HepG2 (cell line): ENCODE results near the gene C1orf159. TPM values are rescaled to one million over a fixed set of nuclear protein-coding genes. Genes with fewer than 3 reads are reported as not detected.

Source experiments
- ATRX ChIP-seq: sonication (generic); formaldehyde crosslinking; IDR thresholded peaks from 2 replicates; pipeline ENCODE4 v1.4.0; 2020; ENCODE audit warnings: missing genetic modification reagents, borderline replicate concordance
- EHMT2 ChIP-seq: fragments of 200-600 bp; sonication (generic); IDR thresholded peaks from 2 replicates; pipeline ENCODE4 v1.7.0; 2017; ENCODE audit warnings: antibody characterized with exemption, low read depth, low read length, borderline replicate concordance
- HMGA1 ChIP-seq: sonication (generic); formaldehyde crosslinking; conservative IDR thresholded peaks from 2 replicates; pipeline ENCODE4 v1.4.0; 2020; ENCODE audit warnings: missing genetic modification reagents
- HNRNPL ChIP-seq: fragments of 200-400 bp; formaldehyde crosslinking; IDR thresholded peaks from 2 replicates; pipeline ENCODE4 v1.6.1; 2017; ENCODE audit warnings: mild to moderate bottlenecking, low read depth, low read length
- KLF6 ChIP-seq: IDR thresholded peaks from 2 replicates; pipeline ENCODE4 v1.8.0; 2016; ENCODE audit warnings: missing biosample characterization, missing genetic modification reagents
- SP2 ChIP-seq: sonication (generic); formaldehyde crosslinking; IDR thresholded peaks from 2 replicates; pipeline ENCODE4 v1.5.1; 2020; ENCODE audit warnings: mild to moderate bottlenecking, missing genetic modification reagents
- TAF1 ChIP-seq: sonication (generic); formaldehyde crosslinking; IDR thresholded peaks from 2 replicates; pipeline ENCODE4 v1.4.0; 2020; ENCODE audit warnings: missing genetic modification reagents
- ZFP91 ChIP-seq: sonication (generic); formaldehyde crosslinking; IDR thresholded peaks from 2 replicates; pipeline ENCODE4 v1.9.0; 2022; ENCODE audit warnings: missing genetic modification reagents, mild to moderate bottlenecking, borderline replicate concordance
- ZHX1 ChIP-seq: sonication (generic); formaldehyde crosslinking; IDR thresholded peaks from 2 replicates; pipeline ENCODE4 v1.8.1; 2022; ENCODE audit warnings: low read depth, mild to moderate bottlenecking, missing genetic modification reagents
- ZNF235 ChIP-seq: sonication (generic); formaldehyde crosslinking; IDR thresholded peaks from 2 replicates; pipeline ENCODE4 v1.8.1; 2023; ENCODE audit warnings: mild to moderate bottlenecking, missing genetic modification reagents, borderline replicate concordance
- ZNF362 ChIP-seq: sonication (generic); formaldehyde crosslinking; IDR thresholded peaks from 2 replicates; pipeline ENCODE4 v1.4.0; 2020; ENCODE audit warnings: missing genetic modification reagents, mild to moderate bottlenecking, borderline replicate concordance
- ZNF432 ChIP-seq: sonication (generic); formaldehyde crosslinking; IDR thresholded peaks from 2 replicates; pipeline ENCODE4 v1.5.0; 2020; ENCODE audit warnings: missing genetic modification reagents, mild to moderate bottlenecking, borderline replicate concordance
- ZNF512 ChIP-seq: sonication (generic); formaldehyde crosslinking; IDR thresholded peaks from 2 replicates; pipeline ENCODE4 v1.4.0; 2020; ENCODE audit warnings: mild to moderate bottlenecking, missing genetic modification reagents
- ZNF629 ChIP-seq: sonication (generic); formaldehyde crosslinking; conservative IDR thresholded peaks from 2 replicates; pipeline ENCODE4 v1.5.0; 2020; ENCODE audit warnings: missing genetic modification reagents
- ZNF773 ChIP-seq: sonication (generic); formaldehyde crosslinking; IDR thresholded peaks from 2 replicates; pipeline ENCODE4 v1.4.0; 2020; ENCODE audit warnings: missing genetic modification reagents, borderline replicate concordance
- ZNF800 ChIP-seq: sonication (generic); formaldehyde crosslinking; IDR thresholded peaks from 2 replicates; pipeline ENCODE4 v1.4.0; 2020; ENCODE audit warnings: missing genetic modification reagents
- ZNF839 ChIP-seq: sonication (generic); formaldehyde crosslinking; IDR thresholded peaks from 2 replicates; pipeline ENCODE4 v1.4.0; 2020; ENCODE audit warnings: missing genetic modification reagents, mild to moderate bottlenecking, borderline replicate concordance
- ZSCAN25 ChIP-seq: sonication (generic); formaldehyde crosslinking; IDR thresholded peaks from 2 replicates; pipeline ENCODE4 v1.8.0; 2022; ENCODE audit warnings: mild to moderate bottlenecking, missing genetic modification reagents
- ZSCAN31 ChIP-seq: sonication (generic); formaldehyde crosslinking; IDR thresholded peaks from 2 replicates; pipeline ENCODE4 v1.5.0; 2020; ENCODE audit warnings: low read depth, mild to moderate bottlenecking, missing genetic modification reagents
- polyA plus RNA-seq, 8 experiments: library from polyadenylated mRNA; depleted of rRNA in 3 of 8; stranded (reverse) in 7 of 8; unstranded in 1 of 8; fragments of >200 nt; fragmentation: Illumina TruSeq in 4 of 8; extraction: Trizol in 4 of 8; gene quantifications; 2 replicates each; pipeline versions ENCODE4 v1.2.1 to v1.2.3, GENCODE V29; 2011 to 2016; ENCODE audit warnings: low read depth in 4 of 8, missing spikeins in 1 of 8, mixed read lengths in 1 of 8; ENCODE audit not compliant: insufficient read depth in 1 of 8
- total RNA-seq, 5 experiments: library from RNA; depleted of rRNA; stranded (reverse); fragments of >200 nt; fragmentation: Illumina TruSeq; extraction: Trizol; gene quantifications; 2 replicates each; pipeline ENCODE4 v1.2.3, GENCODE V29; 2016; ENCODE audit warnings: low read depth in 1 of 5

C1orf159 gene
- total and polyA plus RNA-seq, 2 of the 13 experiments (the other 11 are each of a cell fraction or from before 2014, with no cell fraction given), result 3.8 to 6.7 TPM

GRCh38 chr1:1132042-1132950, 16.4 kb upstream of the C1orf159 start (continued):
- no peak for TF ChIP-seq ZHX1
- TF ChIP-seq KLF6, result no peak
- TF ChIP-seq ZSCAN25 (CRISPR knock-in tag), result no peak
- no peak for TF ChIP-seq ZNF512 (CRISPR knock-in tag)
- TF ChIP-seq ZNF235 (CRISPR knock-in tag), result no peak
- no peak for TF ChIP-seq EHMT2
- no peak for TF ChIP-seq HMGA1 (CRISPR knock-in tag)
- TF ChIP-seq SP2, result no peak
- TF ChIP-seq ZNF773 (CRISPR knock-in tag), result no peak
- TF ChIP-seq ZNF800 (CRISPR knock-in tag), result no peak
- no peak for TF ChIP-seq TAF1 (CRISPR knock-in tag)
- no peak for TF ChIP-seq ZNF362 (CRISPR knock-in tag)
- no peak for TF ChIP-seq ZNF432 (CRISPR knock-in tag)
- TF ChIP-seq HNRNPL, result 0 out of 2 replicates have a peak, but pooled peaks have one; percentile 26
- TF ChIP-seq ZSCAN31 (CRISPR knock-in tag), result no peak
- no peak for TF ChIP-seq ZNF629
- no peak for TF ChIP-seq ATRX
- 0 out of 2 replicates have a peak, but pooled peaks have one; percentile 9 for TF ChIP-seq ZFP91 (CRISPR knock-in tag)
- no peak for TF ChIP-seq ZNF839 (CRISPR knock-in tag)
